ENCODE measurements around the gene ZBED5. TPM values are rescaled to one million over a fixed set of nuclear protein-coding genes. Genes with fewer than 3 reads are reported as not detected.
A peak's percentile ranks its signal among the peaks of the same experiment; 100 is the strongest.

ZBED5 gene
- total and polyA plus RNA-seq, 8 donors, result 9.0 to 54.7 (median 21.7) TPM

DNA sequence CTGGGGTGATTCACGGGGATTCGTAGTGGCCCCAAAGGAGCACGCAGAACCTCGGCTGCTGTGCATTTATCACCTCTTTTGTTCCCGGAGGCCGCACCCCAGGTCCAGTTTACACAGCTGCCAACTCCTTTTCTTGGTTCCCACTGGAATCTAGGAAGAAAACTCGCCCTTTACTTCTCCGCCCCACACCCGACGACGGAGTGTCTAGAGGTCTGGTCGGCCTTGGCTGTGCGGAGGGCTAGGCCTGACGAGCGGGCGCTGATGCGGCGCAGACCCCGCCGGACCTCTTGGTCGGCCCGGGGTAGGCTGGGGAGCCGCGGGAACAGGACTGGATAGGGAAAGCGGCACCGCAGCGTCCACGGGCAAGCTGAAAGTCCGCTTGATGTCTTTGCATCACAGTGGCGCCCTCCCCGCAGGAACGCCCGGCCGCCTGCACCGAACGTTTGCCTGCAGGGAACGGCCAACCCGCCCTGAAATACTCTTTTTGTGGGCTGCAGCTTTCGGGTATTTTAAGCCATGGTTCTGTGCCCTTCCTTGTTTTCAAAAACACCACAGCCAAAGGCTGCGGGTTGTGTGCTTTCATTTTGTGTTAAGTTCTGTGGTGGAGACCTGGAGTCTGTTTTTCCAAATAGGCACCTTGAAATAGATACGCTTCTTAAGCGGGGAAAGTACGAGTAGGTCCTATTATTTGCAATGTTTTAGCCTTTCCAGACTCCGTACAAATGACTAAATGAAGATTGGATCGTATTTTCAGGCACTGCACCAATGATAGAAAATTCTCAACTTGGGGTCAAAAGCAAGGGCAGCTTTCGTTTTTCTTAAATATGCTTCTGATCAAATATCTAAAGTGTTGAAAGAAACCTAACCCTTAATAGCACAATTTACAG, 829 bp upstream of the ZBED5 start:
- Histone ChIP-seq H3K4me3 (peak overlapping the region; percentile 81 to 90 (median 84)), H3K4me1 (peaks cover 14 to 58% (median 31%) of the 10 kb centered on the region in 4 donors), H3K27ac (peak overlapping the region; percentile 98 to 99 (median 99)), H3K36me3 (peaks cover 6 to 23% (median 19%) of the 10 kb centered on the region in 4 donors), H3K27me3 (no peaks in the 10 kb centered on the region), H3K9me3 (no peaks in the 10 kb centered on the region)
- intact Hi-C loops (cut with DNase I; ENCODE audit: low total_unique reads), result loop anchor here (10.0 kb wide), 1 partner anchor 54 kb away; the partner anchor contains the start of gene EIF4G2
- peak; percentile 65 to 86 for DNase-seq
- TF ChIP-seq, protein P1, sequence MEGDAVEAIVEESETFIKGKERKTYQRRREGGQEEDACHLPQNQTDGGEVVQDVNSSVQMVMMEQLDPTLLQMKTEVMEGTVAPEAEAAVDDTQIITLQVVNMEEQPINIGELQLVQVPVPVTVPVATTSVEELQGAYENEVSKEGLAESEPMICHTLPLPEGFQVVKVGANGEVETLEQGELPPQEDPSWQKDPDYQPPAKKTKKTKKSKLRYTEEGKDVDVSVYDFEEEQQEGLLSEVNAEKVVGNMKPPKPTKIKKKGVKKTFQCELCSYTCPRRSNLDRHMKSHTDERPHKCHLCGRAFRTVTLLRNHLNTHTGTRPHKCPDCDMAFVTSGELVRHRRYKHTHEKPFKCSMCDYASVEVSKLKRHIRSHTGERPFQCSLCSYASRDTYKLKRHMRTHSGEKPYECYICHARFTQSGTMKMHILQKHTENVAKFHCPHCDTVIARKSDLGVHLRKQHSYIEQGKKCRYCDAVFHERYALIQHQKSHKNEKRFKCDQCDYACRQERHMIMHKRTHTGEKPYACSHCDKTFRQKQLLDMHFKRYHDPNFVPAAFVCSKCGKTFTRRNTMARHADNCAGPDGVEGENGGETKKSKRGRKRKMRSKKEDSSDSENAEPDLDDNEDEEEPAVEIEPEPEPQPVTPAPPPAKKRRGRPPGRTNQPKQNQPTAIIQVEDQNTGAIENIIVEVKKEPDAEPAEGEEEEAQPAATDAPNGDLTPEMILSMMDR (IDR thresholded peaks at IDR 0.05), result no peak
- TF ChIP-seq POLR2AphosphoS5 (IDR thresholded peaks at IDR 0.05) (peak in 1 of 3 donors; percentile 12), POLR2A (IDR thresholded peaks at IDR 0.05) (no peak)
- 0 to 1% (median 1%) methylated on average over 33 to 46 of the region's 46 CpGs for WGBS, 5 donors

DNA sequence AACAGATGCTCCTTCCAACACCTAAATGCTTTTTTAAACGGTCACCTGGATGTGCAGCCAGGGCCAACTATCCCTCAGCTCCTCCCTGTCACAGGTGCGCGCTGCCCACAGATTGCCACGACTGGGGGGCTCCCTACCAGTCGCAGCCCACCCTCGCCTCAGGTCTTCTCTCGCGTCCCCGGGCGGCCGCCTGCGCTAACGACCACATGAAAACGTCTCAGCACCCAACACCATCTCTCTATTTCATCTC, 469 bp downstream of the ZBED5 start:
- Histone ChIP-seq H3K27ac (peak overlapping the region; percentile 98 to 99 (median 99)), H3K36me3 (peaks cover 13 to 36% (median 30%) of the 10 kb centered on the region in 4 donors), H3K27me3 (no peaks in the 10 kb centered on the region), H3K9me3 (no peaks in the 10 kb centered on the region), H3K4me1 (peaks cover 14 to 45% (median 32%) of the 10 kb centered on the region in 4 donors), H3K4me3 (peak overlapping the region; percentile 81 to 90 (median 84))
- intact Hi-C loops (cut with DNase I; ENCODE audit: low total_unique reads), result loop anchor here (10.0 kb wide), 1 partner anchor 53 kb away; the partner anchor contains the start of gene EIF4G2
- 0% methylated on average over 5 to 14 of the region's 14 CpGs for WGBS, 5 donors
- peak in 1 of 2 donors; percentile 27 for DNase-seq
- TF ChIP-seq, protein P1 (IDR thresholded peaks at IDR 0.05), result no peak
- TF ChIP-seq EP300 (IDR thresholded peaks at IDR 0.05), result no peak
- TF ChIP-seq POLR2AphosphoS5 (IDR thresholded peaks at IDR 0.05), result no peak
- TF ChIP-seq POLR2A (IDR thresholded peaks at IDR 0.05), result no peak

DNA sequence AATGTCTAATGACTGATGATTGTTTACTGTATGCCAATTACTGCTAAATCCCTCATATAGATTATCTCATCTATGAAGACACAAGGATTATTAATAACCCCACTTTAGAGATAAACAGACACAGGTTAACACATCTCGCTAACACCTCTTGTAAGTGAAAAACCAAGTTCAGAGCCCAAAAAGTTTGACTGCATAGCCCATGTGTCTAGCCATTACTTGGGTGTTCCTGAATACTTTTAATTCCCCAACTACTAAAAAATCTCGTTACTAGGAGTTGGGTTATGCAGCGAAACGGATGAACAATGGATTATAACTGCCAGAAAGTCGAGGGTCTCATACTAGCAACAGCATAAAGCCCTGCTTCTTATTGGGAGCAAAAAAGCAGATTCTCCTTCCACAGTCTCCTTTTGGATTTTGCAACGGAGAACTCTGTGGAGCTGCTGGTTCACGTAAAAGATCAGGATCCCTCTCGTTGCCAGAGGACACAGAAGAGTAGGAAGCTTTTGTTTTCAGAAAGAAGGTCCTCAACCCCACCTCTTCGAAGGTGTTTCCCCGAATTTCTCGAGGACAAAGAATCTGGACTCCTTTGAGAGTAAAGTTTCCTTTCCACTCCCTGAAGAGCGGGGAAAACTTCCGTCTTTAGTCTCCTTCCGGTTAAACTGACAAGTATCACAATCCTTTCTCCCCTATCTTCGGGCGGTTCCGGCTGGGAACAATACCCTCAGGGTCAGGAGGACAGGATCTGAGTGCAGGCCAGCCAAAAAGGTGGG, 979 bp downstream of the ZBED5 start:
- no peaks in the 10 kb centered on the region for H3K27me3 ChIP-seq
- H3K9me3 ChIP-seq, result no peaks in the 10 kb centered on the region
- H3K27ac ChIP-seq, result peak overlapping the region; percentile 98 to 99 (median 99)
- peak in 1 of 2 donors; percentile 74 for DNase-seq
- H3K4me3 ChIP-seq, result peak overlapping the region; percentile 81 to 90 (median 84)
- H3K4me1 ChIP-seq, result peaks cover 14 to 41% (median 30%) of the 10 kb centered on the region in 4 donors
- no peak for TF ChIP-seq EP300 (IDR thresholded peaks at IDR 0.05)
- TF ChIP-seq POLR2A (IDR thresholded peaks at IDR 0.05), result no peak
- peak in 2 of 3 donors; percentile 13 to 57 for TF ChIP-seq POLR2AphosphoS5 (IDR thresholded peaks at IDR 0.05)
- intact Hi-C loops (cut with DNase I; ENCODE audit: low total_unique reads), result loop anchor here (10.0 kb wide), 1 partner anchor 52 kb away; the partner anchor contains the start of gene EIF4G2
- H3K36me3 ChIP-seq, result peaks cover 16 to 41% (median 35%) of the 10 kb centered on the region in 4 donors
- WGBS, 5 donors, result 2 to 4% (median 2%) methylated on average over 17 of the region's 17 CpGs

DNA sequence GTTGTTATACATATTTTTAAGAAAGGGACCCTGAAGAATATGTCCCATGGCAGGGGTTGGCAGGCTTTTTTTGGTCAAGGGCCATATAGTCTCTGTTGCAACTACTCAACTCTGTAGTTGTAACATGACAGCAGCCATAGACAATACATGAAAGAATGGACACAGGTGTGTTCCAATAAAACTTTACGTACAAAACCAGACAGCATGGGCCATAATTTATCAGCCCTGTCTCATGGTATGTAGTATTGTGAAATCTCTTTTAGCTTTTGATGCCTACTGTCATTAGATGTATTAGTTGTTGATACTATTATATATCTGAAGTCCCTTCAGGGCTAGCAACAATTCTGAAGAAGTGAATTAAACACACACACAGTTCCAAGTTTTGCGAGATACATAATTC, 2.6 kb downstream of the ZBED5 start:
- Histone ChIP-seq H3K36me3 (peaks cover 17 to 48% (median 40%) of the 10 kb centered on the region in 4 donors), H3K27me3 (no peaks in the 10 kb centered on the region), H3K4me1 (peaks cover 14 to 41% (median 28%) of the 10 kb centered on the region in 4 donors), H3K27ac (no peak overlapping the region), H3K9me3 (no peaks in the 10 kb centered on the region), H3K4me3 (no peak overlapping the region)
- 94 to 100% (median 99%) methylated on average over 2 of the region's 2 CpGs for WGBS, 5 donors
- no peak for DNase-seq
- intact Hi-C loops (cut with DNase I; ENCODE audit: low total_unique reads), result loop anchor here (10.0 kb wide), 1 partner anchor 50 kb away; the partner anchor contains the start of gene EIF4G2
- no peak for TF ChIP-seq POLR2AphosphoS5 (IDR thresholded peaks at IDR 0.05)
- TF ChIP-seq EP300 (IDR thresholded peaks at IDR 0.05), result no peak
- TF ChIP-seq POLR2A (IDR thresholded peaks at IDR 0.05), result no peak
- TF ChIP-seq, protein P1 (IDR thresholded peaks at IDR 0.05), result no peak

Measured in stomach (tissue), 9 donors.